Chondrocyte (in vitro differentiated cells): ENCODE measurements around the gene PTCD2. TPM values are rescaled to one million over a fixed set of nuclear protein-coding genes. Genes with fewer than 3 reads are reported as not detected.

Experiments
- DNase-seq: peaks from one replicate; pipeline ENCODE4 v3.0.0; 2021; ENCODE audit warnings: mixed read lengths, low spot score
- H3K27ac Mint-ChIP-seq: one replicate; pipeline ENCODE4 v1.8.0; 2021; ENCODE audit warnings: mild to moderate bottlenecking, moderate library complexity, mixed read lengths; ENCODE audit not compliant: unreplicated experiment
- H3K27me3 Mint-ChIP-seq: 2 replicates; pipeline ENCODE4 v1.8.0; 2021; ENCODE audit warnings: low read depth, mixed read lengths
- H3K36me3 Mint-ChIP-seq: 2 replicates; pipeline ENCODE4 v1.8.0; 2021; ENCODE audit warnings: low read depth, mixed read lengths
- H3K4me1 Mint-ChIP-seq: 2 replicates; pipeline ENCODE4 v1.8.0; 2021; ENCODE audit warnings: low read depth, mild to moderate bottlenecking, mixed read lengths
- H3K4me3 Mint-ChIP-seq: one replicate; pipeline ENCODE4 v1.8.0; 2021; ENCODE audit warnings: mild to moderate bottlenecking, moderate library complexity, mixed read lengths; ENCODE audit not compliant: unreplicated experiment
- H3K9me3 Mint-ChIP-seq: 2 replicates; pipeline ENCODE4 v1.8.0; 2021; ENCODE audit warnings: low read depth, mixed read lengths
- total RNA-seq: library from RNA; stranded (reverse); gene quantifications from 3 replicates; pipeline ENCODE4 v1.2.1, GENCODE V29; 2021
- TF ChIP-seq, protein P1 (sequence below): fragments of 200-600 bp; sonication (generic); IDR thresholded peaks from 2 replicates; pipeline ENCODE4 v1.5.0; 2021; ENCODE audit warnings: antibody characterized with exemption, mild to moderate bottlenecking, moderate library complexity

Gene PTCD2
- total RNA-seq, 1 donor from 2014 or later, result 8.5 TPM

GRCh38 chr5:72356361-72356760, 36.2 kb downstream of the PTCD2 start:
- TF ChIP-seq, protein P1, sequence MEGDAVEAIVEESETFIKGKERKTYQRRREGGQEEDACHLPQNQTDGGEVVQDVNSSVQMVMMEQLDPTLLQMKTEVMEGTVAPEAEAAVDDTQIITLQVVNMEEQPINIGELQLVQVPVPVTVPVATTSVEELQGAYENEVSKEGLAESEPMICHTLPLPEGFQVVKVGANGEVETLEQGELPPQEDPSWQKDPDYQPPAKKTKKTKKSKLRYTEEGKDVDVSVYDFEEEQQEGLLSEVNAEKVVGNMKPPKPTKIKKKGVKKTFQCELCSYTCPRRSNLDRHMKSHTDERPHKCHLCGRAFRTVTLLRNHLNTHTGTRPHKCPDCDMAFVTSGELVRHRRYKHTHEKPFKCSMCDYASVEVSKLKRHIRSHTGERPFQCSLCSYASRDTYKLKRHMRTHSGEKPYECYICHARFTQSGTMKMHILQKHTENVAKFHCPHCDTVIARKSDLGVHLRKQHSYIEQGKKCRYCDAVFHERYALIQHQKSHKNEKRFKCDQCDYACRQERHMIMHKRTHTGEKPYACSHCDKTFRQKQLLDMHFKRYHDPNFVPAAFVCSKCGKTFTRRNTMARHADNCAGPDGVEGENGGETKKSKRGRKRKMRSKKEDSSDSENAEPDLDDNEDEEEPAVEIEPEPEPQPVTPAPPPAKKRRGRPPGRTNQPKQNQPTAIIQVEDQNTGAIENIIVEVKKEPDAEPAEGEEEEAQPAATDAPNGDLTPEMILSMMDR, result no peak
- H3K9me3 Mint-ChIP-seq, result no peaks in the 10 kb centered on the region
- H3K27me3 Mint-ChIP-seq, result no peaks in the 10 kb centered on the region
- no peak for DNase-seq
- H3K4me3 Mint-ChIP-seq, result no peak overlapping the region
- peaks cover 9% of the 10 kb centered on the region for H3K4me1 Mint-ChIP-seq
- H3K36me3 Mint-ChIP-seq, result peaks cover 15% of the 10 kb centered on the region
- no peak overlapping the region for H3K27ac Mint-ChIP-seq

GRCh38 chr5:72358925-72359324, 38.8 kb downstream of the PTCD2 start:
- no peak overlapping the region for H3K27ac Mint-ChIP-seq
- H3K4me3 Mint-ChIP-seq, result no peak overlapping the region
- peaks cover 14% of the 10 kb centered on the region for H3K4me1 Mint-ChIP-seq
- no peak for DNase-seq
- H3K27me3 Mint-ChIP-seq, result no peaks in the 10 kb centered on the region
- peaks cover 3% of the 10 kb centered on the region for H3K9me3 Mint-ChIP-seq
- TF ChIP-seq, protein P1, result no peak
- peaks cover 21% of the 10 kb centered on the region for H3K36me3 Mint-ChIP-seq

DNA sequence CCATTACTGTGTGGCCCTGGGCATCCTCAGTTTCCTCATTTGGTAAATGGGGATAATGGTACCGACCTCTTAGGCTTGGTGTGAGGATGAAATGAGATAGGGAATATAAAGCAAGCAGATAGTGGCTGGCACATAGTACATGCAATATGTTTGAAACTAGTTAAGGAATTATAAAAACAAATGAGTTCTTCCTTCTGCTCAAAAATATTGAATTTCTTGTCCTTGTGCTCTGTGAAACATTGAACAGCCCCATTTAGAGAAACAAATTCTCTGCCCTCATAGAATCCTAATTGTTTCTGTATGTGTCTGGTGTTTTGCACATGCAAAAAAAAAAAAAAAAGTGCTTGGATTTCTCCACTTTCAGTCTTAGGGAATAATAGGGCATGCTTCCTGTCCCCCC, 39.7 kb downstream of the PTCD2 start:
- no peak overlapping the region for H3K4me3 Mint-ChIP-seq
- no peaks in the 10 kb centered on the region for H3K27me3 Mint-ChIP-seq
- peaks cover 3% of the 10 kb centered on the region for H3K9me3 Mint-ChIP-seq
- peaks cover 21% of the 10 kb centered on the region for H3K36me3 Mint-ChIP-seq
- peaks cover 14% of the 10 kb centered on the region for H3K4me1 Mint-ChIP-seq
- DNase-seq, result no peak
- no peak overlapping the region for H3K27ac Mint-ChIP-seq
- TF ChIP-seq, protein P1, result no peak

DNA sequence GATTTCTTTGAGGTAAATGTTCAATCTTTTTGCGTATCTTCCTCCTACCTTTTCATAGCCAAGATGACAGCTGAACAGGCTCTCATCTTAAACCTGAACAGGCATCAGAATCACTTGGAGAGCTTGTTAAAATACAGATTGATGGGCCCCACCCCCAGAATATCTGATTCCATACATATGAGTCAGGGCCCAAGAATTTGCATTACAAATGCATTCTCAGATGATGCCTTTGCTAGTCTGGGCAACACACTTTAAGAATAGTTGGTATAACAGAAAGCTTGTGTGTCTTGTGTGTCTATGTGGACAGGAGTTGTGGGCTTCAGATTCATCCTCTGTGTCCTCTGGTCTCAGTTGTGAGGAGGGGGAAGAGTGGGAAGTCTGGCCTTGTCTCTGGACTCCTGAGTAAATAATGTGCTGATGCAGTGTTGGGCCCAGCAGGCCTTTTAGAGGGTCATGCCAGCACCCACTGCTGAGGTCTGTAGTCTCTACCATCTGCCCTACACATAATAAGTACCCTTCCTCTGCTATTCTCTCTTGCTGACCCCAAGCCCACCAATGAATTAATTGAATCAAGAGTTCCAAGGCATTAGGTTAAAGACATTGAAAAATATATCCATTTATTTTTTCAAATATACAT, 43.1 kb downstream of the PTCD2 start:
- H3K27ac Mint-ChIP-seq, result peak overlapping the region; percentile 90
- H3K36me3 Mint-ChIP-seq, result peaks cover 15% of the 10 kb centered on the region

GRCh38 chr5:72364171-72364570, 44.0 kb downstream of the PTCD2 start:
- H3K27me3 Mint-ChIP-seq, result no peaks in the 10 kb centered on the region
- TF ChIP-seq, protein P1, result no peak
- H3K9me3 Mint-ChIP-seq, result peaks cover 3% of the 10 kb centered on the region
- H3K27ac Mint-ChIP-seq, result no peak overlapping the region
- H3K4me1 Mint-ChIP-seq, result peaks cover 31% of the 10 kb centered on the region
- H3K4me3 Mint-ChIP-seq, result no peak overlapping the region
- H3K36me3 Mint-ChIP-seq, result peaks cover 15% of the 10 kb centered on the region
- DNase-seq, result no peak

More for the DNA sequence above, 43.1 kb downstream of the PTCD2 start:
- Mint-ChIP-seq H3K27me3 (no peaks in the 10 kb centered on the region), H3K9me3 (peaks cover 3% of the 10 kb centered on the region), H3K4me3 (no peak overlapping the region), H3K4me1 (peaks cover 27% of the 10 kb centered on the region)
- no peak for DNase-seq
- TF ChIP-seq, protein P1, result no peak
